ENCODE measurements around the gene PMP22. TPM values are rescaled to one million over a fixed set of nuclear protein-coding genes. Genes with fewer than 3 reads are reported as not detected.

Gene PMP22
- total RNA-seq: 1 to 10 TPM; 3.1 to 5.5 TPM
- 16.4 TPM for polyA plus RNA-seq (2013, experiment 1 of 2)
- 15.9 TPM for polyA plus RNA-seq (2013, experiment 2 of 2)
- long read RNA-seq, experiment 1, partial matches to known transcripts: 1 of 2 reads
- long read RNA-seq, experiment 1, other reads (novel, unspliced or antisense): 0 of 2 reads
- long read RNA-seq, experiment 2, partial matches to known transcripts: 9 of 9 reads
- long read RNA-seq, experiment 2, other reads (novel, unspliced or antisense): 0 of 9 reads
- long read RNA-seq, experiment 3, partial matches to known transcripts: 17 of 19 reads
- long read RNA-seq, experiment 3, other reads (novel, unspliced or antisense): 1 of 19 reads
- long read RNA-seq, experiment 4, partial matches to known transcripts: 0 of 4 reads
- long read RNA-seq, experiment 4, other reads (novel, unspliced or antisense): 1 of 4 reads

DNA sequence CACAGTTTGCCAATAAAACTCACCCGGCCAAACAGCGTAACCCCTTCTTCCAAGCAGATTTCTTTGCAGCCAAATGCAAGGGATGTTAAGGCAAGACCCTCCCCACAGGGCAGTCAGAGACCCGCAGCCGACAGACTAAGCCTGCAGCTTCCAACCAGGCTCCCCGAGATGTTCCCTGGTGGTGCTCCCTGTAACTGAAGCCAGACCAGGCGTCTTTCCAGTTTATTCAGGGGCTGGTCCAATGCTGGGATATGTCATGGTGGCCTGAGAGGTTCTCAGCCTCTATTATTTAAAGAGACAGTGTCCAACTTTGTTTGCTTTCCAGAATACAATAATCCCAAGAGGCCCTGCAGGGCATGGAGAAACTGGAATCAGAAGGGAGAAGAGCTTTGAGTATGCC is at the start of gene PMP22:
Gene PMP22, minus strand, starts transcription at position 196 of the 400 bp plus-strand sequence. CDS start 4,599 bp downstream, outside the sequence.
- DNase-seq: peak; percentile 58
- H3K27me3 Mint-ChIP-seq (ENCODE audit: insufficient read depth): peaks cover 92% of the 10 kb centered on the region
- H3K36me3 ChIP-seq (ENCODE audit: control insufficient read depth, insufficient read depth, low read length): no peaks in the 10 kb centered on the region

DNA sequence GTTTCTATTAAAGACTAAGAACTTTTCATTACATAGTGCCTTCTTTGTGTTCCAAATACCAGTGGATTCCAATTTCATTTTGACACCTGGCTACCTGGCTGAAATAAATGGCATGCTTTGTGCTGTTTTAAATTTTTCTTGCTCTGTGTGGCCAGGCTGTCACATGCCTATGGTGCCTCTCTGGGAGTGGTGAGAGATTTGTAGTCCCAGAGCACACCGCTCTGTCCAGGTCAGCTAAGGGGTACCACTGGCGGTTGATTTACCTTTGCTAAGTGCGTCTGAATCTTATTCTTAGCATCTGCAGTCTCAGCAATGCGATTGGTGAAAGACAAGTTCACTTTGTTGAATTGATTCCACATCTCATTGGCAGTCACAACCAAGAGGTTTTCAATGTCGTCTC is 46.9 kb upstream of the PMP22 start:
- 92 to 95% methylated on average over 5 of the region's 5 CpGs for WGBS, 2 experiments (ENCODE audit: insufficient coverage in 1 of 2, insufficient read length in 1 of 2)
- no peak overlapping the region for H3K27ac Mint-ChIP-seq
- no peaks in the 10 kb centered on the region for H3K27me3 Mint-ChIP-seq (ENCODE audit: insufficient read depth)
- no peak for DNase-seq
- Histone ChIP-seq H3K4me1 (ENCODE audit: control insufficient read depth, insufficient read depth, low read length) (no peaks in the 10 kb centered on the region), H3K9ac (ENCODE audit: extremely low read depth, low read length, poor library complexity, severe bottlenecking) (no peak overlapping the region), H3K27me3 (ENCODE audit: control insufficient read depth, insufficient read depth, low read length, poor library complexity, severe bottlenecking) (no peaks in the 10 kb centered on the region), H3K27ac (ENCODE audit: low read depth, low read length) (no peak overlapping the region), H3K36me3 (ENCODE audit: control insufficient read depth, insufficient read depth, low read length) (no peaks in the 10 kb centered on the region), H3K4me3 (ENCODE audit: low read length) (no peak overlapping the region), H3K9me3 (ENCODE audit: control insufficient read depth, low read length) (no peaks in the 10 kb centered on the region)
- H3K36me3 Mint-ChIP-seq (ENCODE audit: low read depth): no peaks in the 10 kb centered on the region
- no peaks in the 10 kb centered on the region for H3K9me3 Mint-ChIP-seq
- no peak overlapping the region for H3K4me3 Mint-ChIP-seq
- no peak for TF ChIP-seq CTCF (conservative IDR thresholded peaks at IDR 0.05)
- no peaks in the 10 kb centered on the region for H3K4me1 Mint-ChIP-seq

More for the DNA sequence above, at the start of gene PMP22:
- WGBS, 2 experiments (ENCODE audit: insufficient coverage in 1 of 2, insufficient read length in 1 of 2): 81 to 83% methylated on average over 3 to 6 of the region's 6 CpGs
- no peaks in the 10 kb centered on the region for H3K4me1 ChIP-seq (ENCODE audit: control insufficient read depth, insufficient read depth, low read length)
- peaks cover 84% of the 10 kb centered on the region for H3K27me3 ChIP-seq (ENCODE audit: control insufficient read depth, insufficient read depth, low read length, poor library complexity, severe bottlenecking)
- no peak within 1 kb of the TSS for H3K4me3 Mint-ChIP-seq
- no peak within 1 kb of the TSS for H3K27ac ChIP-seq (ENCODE audit: low read depth, low read length)
- no peak for TF ChIP-seq CTCF (conservative IDR thresholded peaks at IDR 0.05)
- H3K9ac ChIP-seq (ENCODE audit: extremely low read depth, low read length, poor library complexity, severe bottlenecking): no peak within 1 kb of the TSS
- no peak within 1 kb of the TSS for H3K4me3 ChIP-seq (ENCODE audit: low read length)
- H3K36me3 Mint-ChIP-seq (ENCODE audit: low read depth): no peaks in the 10 kb centered on the region
- no peaks in the 10 kb centered on the region for H3K9me3 Mint-ChIP-seq
- no peaks in the 10 kb centered on the region for H3K9me3 ChIP-seq (ENCODE audit: control insufficient read depth, low read length)
- peaks cover 34% of the 10 kb centered on the region for H3K4me1 Mint-ChIP-seq
- H3K27ac Mint-ChIP-seq: no peak within 1 kb of the TSS

- no peak for DNase-seq
- Histone ChIP-seq H3K36me3 (ENCODE audit: control insufficient read depth, insufficient read depth, low read length) (no peaks in the 10 kb centered on the region), H3K27ac (ENCODE audit: low read depth, low read length) (no peak overlapping the region), H3K4me1 (ENCODE audit: control insufficient read depth, insufficient read depth, low read length) (no peaks in the 10 kb centered on the region), H3K27me3 (ENCODE audit: control insufficient read depth, insufficient read depth, low read length, poor library complexity, severe bottlenecking) (no peaks in the 10 kb centered on the region), H3K9ac (ENCODE audit: extremely low read depth, low read length, poor library complexity, severe bottlenecking) (no peak overlapping the region), H3K4me3 (ENCODE audit: low read length) (no peak overlapping the region), H3K9me3 (ENCODE audit: control insufficient read depth, low read length) (no peaks in the 10 kb centered on the region)
- H3K9me3 Mint-ChIP-seq: no peaks in the 10 kb centered on the region
- no peak overlapping the region for H3K27ac Mint-ChIP-seq
- no peak for TF ChIP-seq CTCF (conservative IDR thresholded peaks at IDR 0.05)
- H3K36me3 Mint-ChIP-seq (ENCODE audit: low read depth): no peaks in the 10 kb centered on the region
- H3K4me1 Mint-ChIP-seq: no peaks in the 10 kb centered on the region
- no peak overlapping the region for H3K4me3 Mint-ChIP-seq
- no peaks in the 10 kb centered on the region for H3K27me3 Mint-ChIP-seq (ENCODE audit: insufficient read depth)
- 92 to 93% methylated on average over 3 of the region's 3 CpGs for WGBS, 2 experiments (ENCODE audit: insufficient coverage in 1 of 2, insufficient read length in 1 of 2)
These were observed 44.7 kb upstream of the PMP22 start for GRCh38 chr17:15309793-15310192.

Measured in endodermal cell (in vitro differentiated cells).